Cerebellar cortex (tissue), 1 donor: ENCODE data around the gene CSGALNACT2.

Source experiments
- DNase-seq: peaks from one replicate; pipeline ENCODE4 v3.0.0-alpha.2; 2015; ENCODE audit warnings: low spot score

CSGALNACT2 gene

GRCh38 chr10:43229208-43230061 is 91.2 kb downstream of the CSGALNACT2 start:
- DNase-seq, result no peak

- DNase-seq, result no peak
Observed at GRCh38 chr10:43230101-43230908, 92.1 kb downstream of the CSGALNACT2 start.

- no peak for DNase-seq
Observed at GRCh38 chr10:43230909-43231522, 92.8 kb downstream of the CSGALNACT2 start.

GRCh38 chr10:43231523-43232078 is 93.4 kb downstream of the CSGALNACT2 start:
- DNase-seq, result no peak

GRCh38 chr10:43233601-43234430 is 95.6 kb downstream of the CSGALNACT2 start:
- no peak for DNase-seq

GRCh38 chr10:43234471-43235041 is 96.3 kb downstream of the CSGALNACT2 start:
- no peak for DNase-seq
